Keratinocyte (primary cell): ENCODE measurements around the gene NADSYN1. TPM values are rescaled to one million over a fixed set of nuclear protein-coding genes. Genes with fewer than 3 reads are reported as not detected.

Experiments
- DNase-seq: peaks from one replicate; pipeline ENCODE4 v3.0.0-alpha.2; 2011; ENCODE audit warnings: low read depth, missing footprints, low spot score
- FAIRE-seq: peaks from 2 replicates; lab custom pipeline; 2011; peaks lifted over from hg19 to GRCh38; lab: Jason Lieb, UNC
- H2AFZ ChIP-seq: 2 replicates; pipeline ENCODE4 v1.6.0; 2012; ENCODE audit warnings: low read length, control low read depth, inconsistent platforms; ENCODE audit not compliant: control insufficient read depth
- H3K27ac ChIP-seq: 2 replicates; pipeline ENCODE4 v1.5.1; 2011; ENCODE audit warnings: low read length; ENCODE audit not compliant: control insufficient read depth, insufficient read depth
- H3K27me3 ChIP-seq: 3 replicates; pipeline ENCODE4 v1.6.0; 2011; ENCODE audit warnings: low read length; ENCODE audit not compliant: control insufficient read depth, insufficient read depth; ENCODE audit errors: extremely low read depth
- H3K36me3 ChIP-seq, 2 experiments: 2 replicates in 1 of 2; 3 replicates in 1 of 2; pipeline ENCODE4 v1.5.1; 2011; ENCODE audit warnings: low read length in 2 of 2, mild to moderate bottlenecking in 1 of 2; ENCODE audit not compliant: control insufficient read depth in 2 of 2, insufficient read depth in 2 of 2; ENCODE audit errors: extremely low read depth in 1 of 2
- H3K4me1 ChIP-seq: 3 replicates; pipeline ENCODE4 v1.5.1; 2011; ENCODE audit warnings: low read length; ENCODE audit not compliant: control insufficient read depth, insufficient read depth; ENCODE audit errors: extremely low read depth
- H3K4me2 ChIP-seq: 3 replicates; pipeline ENCODE4 v1.6.0; 2011; ENCODE audit warnings: low read depth, low read length; ENCODE audit not compliant: control insufficient read depth, insufficient read depth; ENCODE audit errors: extremely low read depth
- H3K4me3 ChIP-seq, 3 experiments: fragments of 200-600 bp in 1 of 3; sonication (generic) in 1 of 3; 2 replicates in 2 of 3; 3 replicates in 1 of 3; pipeline ENCODE4 v1.5.1; 2011 to 2016; ENCODE audit warnings: low read length in 3 of 3, mild to moderate bottlenecking in 3 of 3, control low read depth in 2 of 3, inconsistent platforms in 1 of 3, low read depth in 1 of 3, mixed read lengths in 1 of 3, mixed run types in 1 of 3, moderate library complexity in 1 of 3; ENCODE audit not compliant: control insufficient read depth in 2 of 3, insufficient read depth in 2 of 3; ENCODE audit errors: extremely low read depth in 1 of 3
- H3K79me2 ChIP-seq: 2 replicates; pipeline ENCODE4 v1.6.0; 2012; ENCODE audit warnings: low read length; ENCODE audit not compliant: control insufficient read depth, insufficient read depth
- H3K9ac ChIP-seq: 3 replicates; pipeline ENCODE4 v1.6.0; 2011; ENCODE audit warnings: low read length; ENCODE audit not compliant: control insufficient read depth, insufficient read depth; ENCODE audit errors: extremely low read depth
- H3K9me1 ChIP-seq: 3 replicates; pipeline ENCODE4 v1.6.0; 2011; ENCODE audit warnings: low read length; ENCODE audit not compliant: control insufficient read depth, insufficient read depth; ENCODE audit errors: extremely low read depth
- H3K9me3 ChIP-seq: 2 replicates; pipeline ENCODE4 v1.5.1; 2012; ENCODE audit warnings: low read depth, low read length; ENCODE audit not compliant: control insufficient read depth
- H4K20me1 ChIP-seq: 3 replicates; pipeline ENCODE4 v1.6.0; 2011; ENCODE audit warnings: low read length; ENCODE audit not compliant: control insufficient read depth, insufficient read depth; ENCODE audit errors: extremely low read depth
- EZH2 ChIP-seq: IDR thresholded peaks from one replicate; pipeline ENCODE4 v1.6.1; 2012; ENCODE audit warnings: inconsistent platforms, mild to moderate bottlenecking, low read length, moderate library complexity
- dilution Hi-C: fragments of 300-500 bp; cut with MboI; formaldehyde crosslinking; loops from one replicate; pipeline ENCODE4 v1.7.0; 2020; ENCODE audit warnings: low sequenced_read_pairs; ENCODE audit not compliant: extremely low pct_ligation_motif_present
- polyA plus RNA-seq, 5 experiments: library from polyadenylated mRNA; depleted of rRNA in 3 of 5; stranded (reverse) in 3 of 5; stranded (forward) in 1 of 5; unstranded in 1 of 5; fragments of >200 nt; gene quantifications; 1 replicate in 1 of 5; 2 replicates in 3 of 5; 3 replicates in 1 of 5; pipeline versions ENCODE4 v1.2.1 to v1.2.3, GENCODE V29; 2011 to 2012; ENCODE audit warnings: missing spikeins in 2 of 5, low read depth in 1 of 5, low replicate concordance in 1 of 5
- TF ChIP-seq, protein P1 (sequence below), 3 experiments: IDR thresholded peaks in 1 of 3; conservative IDR thresholded peaks in 1 of 3; optimal IDR thresholded peaks in 1 of 3; 2 replicates in 2 of 3; 3 replicates in 1 of 3; pipeline versions ENCODE3 to v1.5.1; 2011; ENCODE audit warnings: low read length in 3 of 3, mild to moderate bottlenecking in 3 of 3, moderate library complexity in 2 of 3, control low read depth in 1 of 3, inconsistent platforms in 1 of 3; ENCODE audit not compliant: insufficient read depth in 2 of 3; ENCODE audit errors: extremely low read depth in 1 of 3

NADSYN1 gene
- polyA plus RNA-seq, 1 donor (not counting 4 experiments of a cell fraction or from before 2014, with no cell fraction given): 51.5 TPM

GRCh38 chr11:71446150-71446549 is 6.9 kb upstream of the NADSYN1 start:
- dilution Hi-C loops: no loop called here
- H4K20me1 ChIP-seq: peaks cover 11% of the 10 kb centered on the region
- no peak overlapping the region for H3K27ac ChIP-seq
- DNase-seq (no peak), FAIRE-seq (no peak)
- TF ChIP-seq, protein P1, sequence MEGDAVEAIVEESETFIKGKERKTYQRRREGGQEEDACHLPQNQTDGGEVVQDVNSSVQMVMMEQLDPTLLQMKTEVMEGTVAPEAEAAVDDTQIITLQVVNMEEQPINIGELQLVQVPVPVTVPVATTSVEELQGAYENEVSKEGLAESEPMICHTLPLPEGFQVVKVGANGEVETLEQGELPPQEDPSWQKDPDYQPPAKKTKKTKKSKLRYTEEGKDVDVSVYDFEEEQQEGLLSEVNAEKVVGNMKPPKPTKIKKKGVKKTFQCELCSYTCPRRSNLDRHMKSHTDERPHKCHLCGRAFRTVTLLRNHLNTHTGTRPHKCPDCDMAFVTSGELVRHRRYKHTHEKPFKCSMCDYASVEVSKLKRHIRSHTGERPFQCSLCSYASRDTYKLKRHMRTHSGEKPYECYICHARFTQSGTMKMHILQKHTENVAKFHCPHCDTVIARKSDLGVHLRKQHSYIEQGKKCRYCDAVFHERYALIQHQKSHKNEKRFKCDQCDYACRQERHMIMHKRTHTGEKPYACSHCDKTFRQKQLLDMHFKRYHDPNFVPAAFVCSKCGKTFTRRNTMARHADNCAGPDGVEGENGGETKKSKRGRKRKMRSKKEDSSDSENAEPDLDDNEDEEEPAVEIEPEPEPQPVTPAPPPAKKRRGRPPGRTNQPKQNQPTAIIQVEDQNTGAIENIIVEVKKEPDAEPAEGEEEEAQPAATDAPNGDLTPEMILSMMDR (optimal IDR thresholded peaks at IDR 0.05 in 1 of 3, IDR thresholded peaks at IDR 0.05 in 1 of 3, conservative IDR thresholded peaks at IDR 0.05 in 1 of 3; ENCODE audit: extremely low read depth in 1 of 3, insufficient read depth in 2 of 3, low read length in 3 of 3): no peak
- no peak for TF ChIP-seq EZH2
- peaks cover 4% of the 10 kb centered on the region for H3K9me1 ChIP-seq
- no peak overlapping the region for H2AFZ ChIP-seq
- H3K4me1 ChIP-seq: peaks cover 32% of the 10 kb centered on the region
- peaks cover 49% of the 10 kb centered on the region for H3K79me2 ChIP-seq
- peaks cover 42 to 53% of the 10 kb centered on the region in 2 experiments for H3K36me3 ChIP-seq
- peak overlapping the region in 1 of 3 experiments; percentile 98 for H3K4me3 ChIP-seq
- H3K9ac ChIP-seq: no peak overlapping the region
- no peaks in the 10 kb centered on the region for H3K27me3 ChIP-seq
- H3K4me2 ChIP-seq: peak overlapping the region; percentile 95
- H3K9me3 ChIP-seq: no peaks in the 10 kb centered on the region

DNA sequence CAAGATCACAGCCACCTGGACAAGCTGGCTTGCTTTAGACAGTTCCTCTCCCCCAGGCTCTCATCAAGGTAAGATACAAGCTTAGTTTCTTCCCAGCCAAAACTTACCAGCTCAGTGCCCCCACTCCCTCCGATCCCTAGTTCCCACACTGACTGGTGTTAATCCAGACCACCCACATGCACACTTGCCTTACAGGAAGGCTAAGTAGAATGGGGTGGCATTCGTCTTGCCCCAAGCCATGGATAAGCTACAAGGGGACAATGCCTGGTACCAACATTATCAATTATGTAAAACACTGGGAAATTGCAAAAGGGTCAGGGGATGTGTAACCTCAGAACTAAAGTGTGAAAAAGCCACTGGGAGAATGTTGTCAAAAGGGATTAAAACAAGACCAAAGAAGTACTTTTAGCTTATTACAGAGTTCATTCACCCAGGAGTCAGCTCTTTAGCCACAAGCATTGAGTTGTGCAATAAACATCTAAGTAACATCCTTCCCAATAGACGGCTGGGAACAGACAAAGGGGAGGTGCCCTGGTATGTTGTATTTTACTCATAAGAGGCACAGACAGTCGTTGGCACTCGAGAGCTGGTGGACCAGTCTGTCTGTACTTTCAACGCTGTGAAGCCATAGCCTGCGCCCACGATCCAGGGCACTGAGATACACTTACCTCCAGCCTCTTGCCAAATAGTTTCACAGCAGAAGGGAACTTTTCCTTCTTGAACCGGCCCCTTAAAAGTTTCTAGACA is 5.9 kb upstream of the NADSYN1 start:
- H3K4me1 ChIP-seq: peaks cover 39% of the 10 kb centered on the region
- H3K4me3 ChIP-seq: peak overlapping the region; percentile 91 to 98 (median 92)
- peaks cover 11% of the 10 kb centered on the region for H4K20me1 ChIP-seq
- no peaks in the 10 kb centered on the region for H3K27me3 ChIP-seq
- H3K79me2 ChIP-seq: peaks cover 48% of the 10 kb centered on the region
- H3K9me1 ChIP-seq: peaks cover 4% of the 10 kb centered on the region
- FAIRE-seq (peak; percentile 48), DNase-seq (peak; percentile 19)
- peak overlapping the region; percentile 95 for H3K4me2 ChIP-seq
- peak overlapping the region; percentile 89 for H3K9ac ChIP-seq
- H3K9me3 ChIP-seq: no peaks in the 10 kb centered on the region
- no peak for TF ChIP-seq EZH2
- TF ChIP-seq, protein P1 (optimal IDR thresholded peaks at IDR 0.05 in 1 of 3, IDR thresholded peaks at IDR 0.05 in 1 of 3, conservative IDR thresholded peaks at IDR 0.05 in 1 of 3; ENCODE audit: extremely low read depth in 1 of 3, insufficient read depth in 2 of 3, low read length in 3 of 3): no peak
- H3K27ac ChIP-seq: peak overlapping the region; percentile 59
- H2AFZ ChIP-seq: no peak overlapping the region
- dilution Hi-C loops: no loop called here
- H3K36me3 ChIP-seq: peaks cover 33 to 44% of the 10 kb centered on the region in 2 experiments
